Spleen (tissue), 11 donors: ENCODE measurements around the gene RCC1. TPM values are rescaled to one million over a fixed set of nuclear protein-coding genes. Genes with fewer than 3 reads are reported as not detected.

ENCODE experiments used
- DNase-seq: peaks from one replicate; pipeline ENCODE4 v3.0.0-alpha.2; 2020
- H3K27ac ChIP-seq, 8 donors: fragments of 200-600 bp; sonication (generic) in 7 of 8; 1 replicate in 4 of 8; 2 replicates in 4 of 8; pipeline versions ENCODE4 v1.5.0 to v1.8.0; 2016 to 2021; ENCODE audit warnings: inconsistent platforms in 4 of 8, mild to moderate bottlenecking in 4 of 8, moderate library complexity in 1 of 8
- H3K27me3 ChIP-seq, 7 donors: fragments of 200-600 bp; sonication (generic) in 6 of 7; replicated peaks in 1 of 7; 1 replicate in 4 of 7; 2 replicates in 3 of 7; pipeline versions ENCODE4 v1.5.0 to v1.8.0; 2016 to 2021; ENCODE audit warnings: inconsistent platforms in 3 of 7, mild to moderate bottlenecking in 1 of 7
- H3K36me3 ChIP-seq, 6 donors: fragments of 200-600 bp; sonication (generic) in 5 of 6; 1 replicate in 4 of 6; 2 replicates in 2 of 6; pipeline versions ENCODE4 v1.5.0 to v1.8.0; 2016 to 2021; ENCODE audit warnings: inconsistent platforms in 2 of 6
- H3K4me1 ChIP-seq, 6 donors: fragments of 200-600 bp; sonication (generic) in 5 of 6; 1 replicate in 3 of 6; 2 replicates in 3 of 6; pipeline versions ENCODE4 v1.5.0 to v1.8.0; 2016 to 2021; ENCODE audit warnings: inconsistent platforms in 3 of 6
- H3K4me3 ChIP-seq, 8 donors: fragments of 200-600 bp; sonication (generic) in 7 of 8; 1 replicate in 4 of 8; 2 replicates in 4 of 8; pipeline versions ENCODE4 v1.5.0 to v1.8.0; 2016 to 2021; ENCODE audit warnings: inconsistent platforms in 4 of 8, mild to moderate bottlenecking in 4 of 8, moderate library complexity in 2 of 8
- H3K9me3 ChIP-seq, 8 donors: fragments of 200-600 bp; sonication (generic) in 7 of 8; 1 replicate in 4 of 8; 2 replicates in 4 of 8; pipeline versions ENCODE4 v1.5.0 to v1.8.0; 2016 to 2021; ENCODE audit warnings: inconsistent platforms in 4 of 8
- CTCF ChIP-seq, 11 experiments: fragments of 200-600 bp in 7 of 11; fragments of 450-650 bp in 4 of 11; sonication (generic) in 4 of 11; IDR thresholded peaks in 8 of 11; conservative IDR thresholded peaks in 3 of 11; 1 replicate in 7 of 11; 2 replicates in 4 of 11; pipeline versions ENCODE4 v1.4.0 to v1.8.0; 2016 to 2021; ENCODE audit warnings: antibody characterized with exemption in 11 of 11, inconsistent platforms in 4 of 11, mild to moderate bottlenecking in 1 of 11
- POLR2A ChIP-seq, 3 donors: fragments of 450-650 bp; IDR thresholded peaks; one replicate each; pipeline ENCODE4 v1.5.1; 2017; ENCODE audit warnings: antibody characterized with exemption in 3 of 3, mild to moderate bottlenecking in 1 of 3
- POLR2AphosphoS5 ChIP-seq, 3 donors: sonication (generic); formaldehyde crosslinking; IDR thresholded peaks; one replicate each; pipeline ENCODE4 v1.5.1; 2017; ENCODE audit warnings: antibody characterized with exemption in 3 of 3
- WGBS, 5 donors: extraction: QIAGEN DNeasy Blood & Tissue Kit in 3 of 5; methylation state at CpG; one replicate each; pipeline versions ENCODE4 v1.1.5 to v1.1.7; 2013 to 2018; 5-methylcytosine and 5-hydroxymethylcytosine counted together
- intact Hi-C: fragments of 100-400 bp; cut with DNase I; formaldehyde crosslinking; loops from one replicate; pipeline ENCODE4 v1.15.0; 2023; ENCODE audit warnings: low total_unique reads
- polyA plus RNA-seq, 3 donors: library from polyadenylated mRNA; stranded (reverse); fragments of 200-250 nt; gene quantifications; one replicate each; pipeline ENCODE4 v1.2.1, GENCODE V29; 2013
- total RNA-seq, 7 donors: library from RNA; depleted of rRNA in 3 of 7; stranded (reverse); fragments of >200 nt in 3 of 7; fragmentation: NEBNext Ultra II Directional in 4 of 7; extraction: Animal tissue kit (Norgen Biotek cat#: 25700) in 4 of 7; gene quantifications; one replicate each; pipeline versions ENCODE4 v1.1.0 to v1.2.1, GENCODE V29; 2016 to 2021
- donor health status: healthy with polysubstance abuse.
- donor health status: DM: no; HTN: no; CAD: no; lungs with moderate emphysema.
- donor health status: DM: no; HTN: no; CAD: no.
- donor health status: Bipolar disorder and iron deficiency.
- donor health status: healthy.
- donor health status: DM: no; HTN: no; CAD: no.
- donor health status: DM: yes; HTN: yes; CAD: no.

RCC1 gene
- total and polyA plus RNA-seq, 10 donors: 15.1 to 29.0 (median 23.3) TPM

- H3K4me3 ChIP-seq: no peak overlapping the region
- H3K36me3 ChIP-seq: no peaks in the 10 kb centered on the region
- H3K9me3 ChIP-seq: no peaks in the 10 kb centered on the region
- no peak for DNase-seq
- intact Hi-C loops: no loop called here
- H3K4me1 ChIP-seq: no peaks in the 10 kb centered on the region
- H3K27me3 ChIP-seq: no peaks in the 10 kb centered on the region
- TF ChIP-seq CTCF (IDR thresholded peaks at IDR 0.05 in 8 of 11, conservative IDR thresholded peaks at IDR 0.05 in 3 of 11) (no peak), POLR2A (IDR thresholded peaks at IDR 0.05) (no peak), POLR2AphosphoS5 (IDR thresholded peaks at IDR 0.05) (no peak)
- no peak overlapping the region for H3K27ac ChIP-seq
- 89 to 97% (median 93%) methylated on average over 4 of the region's 4 CpGs for WGBS, 5 donors
Measured at GRCh38 chr1:28545246-28545628, 39.4 kb downstream of the RCC1 start.

- Histone ChIP-seq H3K9me3 (no peaks in the 10 kb centered on the region), H3K27ac (no peak overlapping the region), H3K27me3 (no peaks in the 10 kb centered on the region), H3K4me3 (no peak overlapping the region), H3K36me3 (no peaks in the 10 kb centered on the region), H3K4me1 (peaks cover 0 to 15% (median 7%) of the 10 kb centered on the region in 6 donors)
- TF ChIP-seq POLR2AphosphoS5 (IDR thresholded peaks at IDR 0.05) (no peak), POLR2A (IDR thresholded peaks at IDR 0.05) (no peak), CTCF (IDR thresholded peaks at IDR 0.05 in 8 of 11, conservative IDR thresholded peaks at IDR 0.05 in 3 of 11) (no peak)
- 81 to 94% (median 90%) methylated on average over 3 of the region's 3 CpGs for WGBS, 5 donors
- intact Hi-C loops: no loop called here
- no peak for DNase-seq
Measured at GRCh38 chr1:28548318-28548717, 42.5 kb downstream of the RCC1 start.

- intact Hi-C loops: no loop called here
- TF ChIP-seq CTCF (IDR thresholded peaks at IDR 0.05 in 8 of 11, conservative IDR thresholded peaks at IDR 0.05 in 3 of 11): no peak
- DNase-seq: no peak
- no peak overlapping the region for H3K4me3 ChIP-seq
- H3K4me1 ChIP-seq: peaks cover 3 to 39% (median 22%) of the 10 kb centered on the region in 6 donors
- peaks cover 0 to 22% (median 9%) of the 10 kb centered on the region in 6 donors for H3K36me3 ChIP-seq
- 78 to 92% (median 89%) methylated on average over 6 of the region's 6 CpGs for WGBS, 5 donors
- H3K27me3 ChIP-seq: no peaks in the 10 kb centered on the region
- H3K9me3 ChIP-seq: no peaks in the 10 kb centered on the region
- H3K27ac ChIP-seq: peak overlapping the region in 1 of 8 donors; percentile 88
Measured at GRCh38 chr1:28551381-28551780, 45.5 kb downstream of the RCC1 start.

- 0 to 1% (median 0%) methylated on average over 45 to 63 of the region's 63 CpGs for WGBS, 5 donors
- peak; percentile 77 to 80 (median 80) for TF ChIP-seq POLR2A (IDR thresholded peaks at IDR 0.05)
- peak; percentile 95 for TF ChIP-seq POLR2AphosphoS5 (IDR thresholded peaks at IDR 0.05)
- TF ChIP-seq CTCF (IDR thresholded peaks at IDR 0.05 in 8 of 11, conservative IDR thresholded peaks at IDR 0.05 in 3 of 11): peak in 4 of 11 experiments; percentile 5 to 20 (median 10)
- intact Hi-C loops: no loop called here
Measured at GRCh38 chr1:28552758-28553663, 47.2 kb downstream of the RCC1 start, which contains the start of gene TRNAU1AP. TSS of gene TRNAU1AP (plus strand) at chr1:28553085. CDS start at chr1:28553111, 26 bp downstream.

More at GRCh38 chr1:28552758-28553663, 47.2 kb downstream of the RCC1 start, which contains the start of gene TRNAU1AP:
- H3K4me1 ChIP-seq: peaks cover 3 to 39% (median 22%) of the 10 kb centered on the region in 6 donors
- peak; percentile 99 for DNase-seq
- peak within 1 kb of the TSS; percentile 59 to 90 (median 81) for H3K4me3 ChIP-seq
- H3K27me3 ChIP-seq: no peaks in the 10 kb centered on the region
- no peaks in the 10 kb centered on the region for H3K9me3 ChIP-seq
- peak within 1 kb of the TSS; percentile 84 to 91 (median 86) for H3K27ac ChIP-seq
- H3K36me3 ChIP-seq: peaks cover 0 to 39% (median 22%) of the 10 kb centered on the region in 6 donors
